Stomach smooth muscle (tissue), 2 donors: ENCODE measurements around the gene PCDHB9.
"Not testable (repeated sequence)": the region's sequence is repeated elsewhere in the genome, so short reads cannot be mapped to it uniquely, and the experiment has no call there.

Experiments used
- H3K27ac ChIP-seq: one replicate; pipeline ENCODE4 v1.7.0; 2013; ENCODE audit warnings: mild to moderate bottlenecking, low read length, inconsistent platforms
- H3K27me3 ChIP-seq, 2 donors: one replicate each; pipeline ENCODE4 v1.7.0; 2013; ENCODE audit warnings: low read length in 2 of 2; ENCODE audit not compliant: insufficient read depth in 2 of 2, control insufficient read depth in 1 of 2
- H3K36me3 ChIP-seq, 2 donors: one replicate each; pipeline ENCODE4 v1.7.0; 2013; ENCODE audit warnings: low read length in 2 of 2; ENCODE audit not compliant: control insufficient read depth in 2 of 2, insufficient read depth in 2 of 2
- H3K4me1 ChIP-seq: one replicate; pipeline ENCODE4 v1.7.0; 2013; ENCODE audit warnings: low read length; ENCODE audit not compliant: control insufficient read depth, insufficient read depth
- H3K4me3 ChIP-seq, 2 donors: one replicate each; pipeline ENCODE4 v1.7.0; 2013; ENCODE audit warnings: low read length in 2 of 2
- H3K9ac ChIP-seq, 2 donors: one replicate each; pipeline ENCODE4 v1.7.0; 2013; ENCODE audit warnings: low read length in 2 of 2, mild to moderate bottlenecking in 1 of 2
- H3K9me3 ChIP-seq, 2 donors: one replicate each; pipeline ENCODE4 v1.7.0; 2013; ENCODE audit warnings: low read length in 2 of 2; ENCODE audit not compliant: control insufficient read depth in 2 of 2
- donor health status: healthy.
- donor health status: Pancreatic carcinoma.

Gene PCDHB9

DNA sequence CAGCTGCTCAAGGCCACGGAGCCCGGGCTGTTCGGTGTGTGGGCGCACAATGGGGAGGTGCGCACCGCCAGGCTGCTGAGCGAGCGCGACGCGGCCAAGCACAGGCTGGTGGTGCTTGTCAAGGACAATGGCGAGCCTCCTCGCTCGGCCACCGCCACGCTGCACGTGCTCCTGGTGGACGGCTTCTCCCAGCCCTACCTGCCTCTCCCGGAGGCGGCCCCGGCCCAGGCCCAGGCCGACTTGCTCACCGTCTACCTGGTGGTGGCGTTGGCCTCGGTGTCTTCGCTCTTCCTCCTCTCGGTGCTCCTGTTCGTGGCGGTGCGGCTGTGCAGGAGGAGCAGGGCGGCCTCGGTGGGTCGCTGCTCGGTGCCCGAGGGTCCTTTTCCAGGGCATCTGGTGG lies 2.2 kb downstream of the PCDHB9 start:
- not testable (repeated sequence) for H3K4me3 ChIP-seq, H3K27ac ChIP-seq, H3K27me3 ChIP-seq, H3K9ac ChIP-seq, H3K4me1 ChIP-seq, H3K36me3 ChIP-seq
- peaks cover 15 to 31% of the 10 kb centered on the region in 2 donors for H3K9me3 ChIP-seq

- Histone ChIP-seq H3K27ac (no peak within 1 kb of the TSS), H3K9ac (no peak within 1 kb of the TSS), H3K27me3 (peaks cover 2 to 5% of the 10 kb centered on the region in 2 donors), H3K36me3 (no peaks in the 10 kb centered on the region), H3K9me3 (peaks cover 3 to 28% of the 10 kb centered on the region in 2 donors), H3K4me1 (no peaks in the 10 kb centered on the region), H3K4me3 (peak within 1 kb of the TSS; percentile 41 to 68)
Measured at GRCh38 chr5:141192110-141192725, 5.3 kb downstream of the PCDHB9 start, which contains the start of gene PCDHB10. Gene PCDHB10, plus strand, starts transcription at chr5:141192353. Its CDS starts 200 bp downstream, at chr5:141192553.

GRCh38 chr5:141194332-141194731 lies 7.4 kb downstream of the PCDHB9 start:
- H3K9ac ChIP-seq, H3K4me1 ChIP-seq, H3K27ac ChIP-seq, H3K27me3 ChIP-seq, H3K4me3 ChIP-seq, H3K36me3 ChIP-seq: not testable (repeated sequence)
- H3K9me3 ChIP-seq = peaks cover 11 to 28% of the 10 kb centered on the region in 2 donors

DNA sequence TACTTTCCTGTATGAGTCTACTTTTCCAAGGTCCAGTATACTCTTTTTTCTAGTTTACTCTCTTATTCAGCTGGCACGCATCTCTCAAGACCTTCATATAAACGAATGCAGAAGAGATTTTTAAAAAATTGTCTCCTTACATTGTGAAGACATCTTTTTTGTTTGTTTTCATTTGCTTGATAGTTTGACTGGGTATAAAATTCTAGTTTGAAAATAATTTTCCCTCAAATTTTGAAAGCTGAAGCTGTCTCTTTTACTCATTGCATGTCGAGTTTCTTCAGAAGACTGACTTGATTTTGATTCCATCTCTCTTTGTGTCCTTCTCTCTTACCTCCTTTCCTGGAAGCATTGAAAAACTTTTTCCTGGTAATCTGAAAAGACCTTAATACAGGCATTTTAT lies 9.4 kb downstream of the PCDHB9 start:
- Histone ChIP-seq H3K9me3 (peaks cover 18 to 38% of the 10 kb centered on the region in 2 donors), H3K36me3 (no peaks in the 10 kb centered on the region)

DNA sequence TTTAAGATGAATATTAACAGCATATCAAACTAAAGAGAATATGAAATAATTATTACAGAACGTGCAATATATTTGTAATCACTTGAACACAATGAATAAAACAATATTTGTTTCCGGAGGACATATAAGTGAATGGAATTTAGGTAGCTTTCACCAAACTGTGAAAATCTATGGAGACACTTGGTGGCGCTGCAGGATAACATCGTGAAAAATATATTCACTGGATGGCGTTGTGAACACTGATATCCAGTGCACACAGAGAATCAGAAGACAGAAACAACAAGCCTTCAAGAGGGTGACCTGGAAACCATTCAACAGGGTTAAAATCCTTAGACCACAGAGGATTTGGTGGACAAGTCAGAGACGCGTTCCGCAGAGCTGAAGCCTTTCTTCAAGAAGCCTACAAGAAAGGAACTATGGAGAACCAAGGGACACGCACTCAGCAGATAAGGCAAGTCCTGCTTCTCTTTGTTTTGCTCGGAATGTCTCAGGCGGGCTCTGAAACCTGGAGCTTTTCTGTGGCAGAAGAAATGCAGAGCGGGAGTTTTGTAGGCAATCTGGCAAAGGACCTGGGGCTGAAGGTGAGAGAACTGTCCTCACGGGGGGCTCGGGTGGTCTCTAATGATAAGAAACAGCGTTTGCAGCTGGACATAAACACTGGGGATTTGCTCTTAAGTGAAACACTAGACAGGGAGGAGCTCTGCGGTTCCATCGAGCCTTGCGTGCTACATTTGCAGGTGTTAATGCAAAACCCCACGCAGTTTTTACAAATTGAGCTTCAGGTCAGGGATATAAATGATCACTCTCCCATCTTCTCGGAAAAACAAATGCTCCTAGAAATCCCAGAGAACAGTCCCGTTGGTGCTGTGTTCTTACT lies 12.6 kb downstream of the PCDHB9 start, which contains the start of gene PCDHB11:
PCDHB11 (plus strand) TSS at position 269 of the 877 bp plus-strand sequence; CDS start at position 417, 148 bp downstream.
- Histone ChIP-seq H3K27me3 (no peaks in the 10 kb centered on the region), H3K4me1 (no peaks in the 10 kb centered on the region), H3K9ac (peak within 1 kb of the TSS in 1 of 2 donors; percentile 21), H3K4me3 (peak within 1 kb of the TSS; percentile 9 to 58), H3K9me3 (peaks cover 14 to 42% of the 10 kb centered on the region in 2 donors), H3K27ac (no peak within 1 kb of the TSS), H3K36me3 (no peaks in the 10 kb centered on the region)

More for the DNA sequence above, 9.4 kb downstream of the PCDHB9 start:
- no peak overlapping the region for H3K4me3 ChIP-seq
- no peak overlapping the region for H3K9ac ChIP-seq
- H3K27me3 ChIP-seq = peaks cover 0 to 2% of the 10 kb centered on the region in 2 donors
- no peak overlapping the region for H3K27ac ChIP-seq
- H3K4me1 ChIP-seq = no peaks in the 10 kb centered on the region

GRCh38 chr5:141201126-141201525 lies 14.2 kb downstream of the PCDHB9 start:
- H3K4me3 ChIP-seq = not testable (repeated sequence)

DNA sequence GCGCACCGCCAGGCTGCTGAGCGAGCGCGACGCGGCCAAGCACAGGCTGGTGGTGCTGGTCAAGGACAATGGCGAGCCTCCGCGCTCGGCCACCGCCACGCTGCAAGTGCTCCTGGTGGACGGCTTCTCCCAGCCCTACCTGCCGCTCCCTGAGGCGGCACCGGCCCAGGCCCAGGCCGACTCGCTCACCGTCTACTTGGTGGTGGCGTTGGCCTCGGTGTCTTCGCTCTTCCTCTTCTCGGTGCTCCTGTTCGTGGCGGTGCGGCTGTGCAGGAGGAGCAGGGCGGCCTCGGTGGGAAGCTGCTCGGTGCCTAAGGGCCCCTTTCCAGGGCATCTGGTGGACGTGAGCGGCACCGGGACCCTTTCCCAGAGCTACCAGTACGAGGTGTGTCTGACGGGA lies 14.7 kb downstream of the PCDHB9 start:
- H3K9me3 ChIP-seq = peaks cover 14 to 36% of the 10 kb centered on the region in 2 donors
- not testable (repeated sequence) for H3K4me3 ChIP-seq, H3K4me1 ChIP-seq, H3K9ac ChIP-seq, H3K36me3 ChIP-seq, H3K27me3 ChIP-seq, H3K27ac ChIP-seq

More at GRCh38 chr5:141201126-141201525, 14.2 kb downstream of the PCDHB9 start:
- not testable (repeated sequence) for H3K36me3 ChIP-seq, H3K27me3 ChIP-seq, H3K27ac ChIP-seq, H3K9ac ChIP-seq, H3K4me1 ChIP-seq
- peaks cover 14 to 41% of the 10 kb centered on the region in 2 donors for H3K9me3 ChIP-seq

- Histone ChIP-seq H3K9me3 (peaks cover 12 to 16% of the 10 kb centered on the region in 2 donors), H3K36me3 (peaks cover 0 to 2% of the 10 kb centered on the region in 2 donors), H3K4me3 (peak within 1 kb of the TSS; percentile 24 to 38), H3K4me1 (no peaks in the 10 kb centered on the region), H3K9ac (no peak within 1 kb of the TSS), H3K27me3 (no peaks in the 10 kb centered on the region), H3K27ac (no peak within 1 kb of the TSS)
Measured at GRCh38 chr5:141208478-141208877, 21.5 kb downstream of the PCDHB9 start, which contains the start of gene PCDHB12. Gene PCDHB12, plus strand, starts transcription at chr5:141208719. Its CDS starts 189 bp downstream, at chr5:141208908.

- H3K4me3 ChIP-seq, H3K9ac ChIP-seq, H3K36me3 ChIP-seq, H3K4me1 ChIP-seq, H3K27ac ChIP-seq, H3K27me3 ChIP-seq: not testable (repeated sequence)
- peaks cover 12 to 21% of the 10 kb centered on the region in 2 donors for H3K9me3 ChIP-seq
Measured at GRCh38 chr5:141210281-141210680, 23.3 kb downstream of the PCDHB9 start.

DNA sequence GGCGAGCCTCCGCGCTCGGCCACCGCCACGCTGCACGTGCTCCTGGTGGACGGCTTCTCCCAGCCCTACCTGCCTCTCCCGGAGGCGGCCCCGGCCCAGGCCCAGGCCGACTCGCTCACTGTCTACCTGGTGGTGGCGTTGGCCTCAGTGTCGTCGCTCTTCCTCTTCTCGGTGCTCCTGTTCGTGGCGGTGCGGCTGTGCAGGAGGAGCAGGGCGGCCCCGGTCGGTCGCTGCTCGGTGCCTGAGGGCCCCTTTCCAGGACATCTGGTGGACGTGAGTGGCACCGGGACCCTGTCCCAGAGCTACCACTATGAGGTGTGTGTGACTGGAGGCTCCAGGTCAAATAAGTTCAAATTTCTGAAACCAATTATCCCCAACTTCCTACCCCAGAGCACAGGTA lies 23.9 kb downstream of the PCDHB9 start:
- not testable (repeated sequence) for H3K27ac ChIP-seq, H3K27me3 ChIP-seq, H3K36me3 ChIP-seq, H3K4me1 ChIP-seq, H3K9ac ChIP-seq, H3K4me3 ChIP-seq
- peaks cover 12 to 21% of the 10 kb centered on the region in 2 donors for H3K9me3 ChIP-seq
